Keratinocyte (primary cell): ENCODE results near the gene CAPZA2.

Experiments
- EZH2 ChIP-seq: IDR thresholded peaks from one replicate; pipeline ENCODE4 v1.6.1; 2012; ENCODE audit warnings: inconsistent platforms, mild to moderate bottlenecking, low read length, moderate library complexity
- TF ChIP-seq, protein P1 (sequence below), 3 experiments: IDR thresholded peaks in 1 of 3; conservative IDR thresholded peaks in 1 of 3; optimal IDR thresholded peaks in 1 of 3; 2 replicates in 2 of 3; 3 replicates in 1 of 3; pipeline versions ENCODE3 to v1.5.1; 2011; ENCODE audit warnings: low read length in 3 of 3, mild to moderate bottlenecking in 3 of 3, moderate library complexity in 2 of 3, control low read depth in 1 of 3, inconsistent platforms in 1 of 3; ENCODE audit not compliant: insufficient read depth in 2 of 3; ENCODE audit errors: extremely low read depth in 1 of 3

- TF ChIP-seq, protein P1, sequence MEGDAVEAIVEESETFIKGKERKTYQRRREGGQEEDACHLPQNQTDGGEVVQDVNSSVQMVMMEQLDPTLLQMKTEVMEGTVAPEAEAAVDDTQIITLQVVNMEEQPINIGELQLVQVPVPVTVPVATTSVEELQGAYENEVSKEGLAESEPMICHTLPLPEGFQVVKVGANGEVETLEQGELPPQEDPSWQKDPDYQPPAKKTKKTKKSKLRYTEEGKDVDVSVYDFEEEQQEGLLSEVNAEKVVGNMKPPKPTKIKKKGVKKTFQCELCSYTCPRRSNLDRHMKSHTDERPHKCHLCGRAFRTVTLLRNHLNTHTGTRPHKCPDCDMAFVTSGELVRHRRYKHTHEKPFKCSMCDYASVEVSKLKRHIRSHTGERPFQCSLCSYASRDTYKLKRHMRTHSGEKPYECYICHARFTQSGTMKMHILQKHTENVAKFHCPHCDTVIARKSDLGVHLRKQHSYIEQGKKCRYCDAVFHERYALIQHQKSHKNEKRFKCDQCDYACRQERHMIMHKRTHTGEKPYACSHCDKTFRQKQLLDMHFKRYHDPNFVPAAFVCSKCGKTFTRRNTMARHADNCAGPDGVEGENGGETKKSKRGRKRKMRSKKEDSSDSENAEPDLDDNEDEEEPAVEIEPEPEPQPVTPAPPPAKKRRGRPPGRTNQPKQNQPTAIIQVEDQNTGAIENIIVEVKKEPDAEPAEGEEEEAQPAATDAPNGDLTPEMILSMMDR (optimal IDR thresholded peaks at IDR 0.05 in 1 of 3, IDR thresholded peaks at IDR 0.05 in 1 of 3, conservative IDR thresholded peaks at IDR 0.05 in 1 of 3; ENCODE audit: extremely low read depth in 1 of 3, insufficient read depth in 2 of 3, low read length in 3 of 3) = no peak
- no peak for TF ChIP-seq EZH2
Measured at GRCh38 chr7:116886543-116887156, 24.3 kb downstream of the CAPZA2 start.
